ENCODE data around the gene DDIT4.

- TF ChIP-seq CTCF (conservative IDR thresholded peaks at IDR 0.05; ENCODE audit: low read depth, low read length) (no peak), POLR2A (IDR thresholded peaks at IDR 0.05; ENCODE audit: low read depth, low read length) (no peak), RFX5 (IDR thresholded peaks at IDR 0.05; ENCODE audit: low read depth, low read length) (no peak), MXI1 (IDR thresholded peaks at IDR 0.05; ENCODE audit: borderline replicate concordance, low read depth, low read length) (no peak), SMC3 (IDR thresholded peaks at IDR 0.05; ENCODE audit: low read depth, low read length) (no peak), RAD21 (IDR thresholded peaks at IDR 0.05; ENCODE audit: low read length) (no peak)
These were observed 17.4 kb downstream of the DDIT4 start for GRCh38 chr10:72291019-72291532.
